Upper lobe of right lung (tissue), 1 donor: ENCODE results near the gene DOCK2. TPM values are rescaled to one million over a fixed set of nuclear protein-coding genes. Genes with fewer than 3 reads are reported as not detected.

Source experiments
- ATAC-seq: fragments of 200-7000 bp; cut with Tn5 transposase; one replicate; pipeline ENCODE4 v1.9.1; 2020; ENCODE audit warnings: mild to moderate bottlenecking, moderate library complexity
- DNase-seq: peaks from one replicate; pipeline ENCODE4 v3.0.0-alpha.2; 2020
- H3K27ac ChIP-seq: fragments of 200-600 bp; one replicate; pipeline ENCODE4 v1.8.0; 2022
- H3K27me3 ChIP-seq: fragments of 200-600 bp; one replicate; pipeline ENCODE4 v1.8.0; 2022; ENCODE audit warnings: mild to moderate bottlenecking
- H3K36me3 ChIP-seq: fragments of 200-600 bp; one replicate; pipeline ENCODE4 v1.8.0; 2022
- H3K4me1 ChIP-seq: fragments of 200-600 bp; one replicate; pipeline ENCODE4 v1.8.0; 2022
- H3K4me3 ChIP-seq: fragments of 200-600 bp; one replicate; pipeline ENCODE4 v1.8.0; 2022; ENCODE audit warnings: mild to moderate bottlenecking
- H3K9me3 ChIP-seq: fragments of 200-600 bp; one replicate; pipeline ENCODE4 v1.8.0; 2022
- CTCF ChIP-seq: fragments of 200-600 bp; IDR thresholded peaks from one replicate; pipeline ENCODE4 v1.8.0; 2022; ENCODE audit warnings: antibody characterized with exemption
- intact Hi-C: fragments of 100-400 bp; cut with DNase I; formaldehyde crosslinking; loops from one replicate; pipeline ENCODE4 v1.11.0; 2022
- total RNA-seq: library from RNA; stranded (reverse); fragmentation: NEBNext Ultra II Directional; extraction: Animal tissue kit (Norgen Biotek cat#: 25700); gene quantifications from one replicate; pipeline ENCODE4 v1.2.1, GENCODE V29; 2021
- donor health status: DM: no; HTN: yes; CAD: no; lungs with severe emphysema.

Gene DOCK2
- total RNA-seq, 1 donor from 2014 or later = 65.4 TPM

GRCh38 chr5:169836835-169837536 is 199.9 kb downstream of the DOCK2 start:
- no peak overlapping the region for H3K27ac ChIP-seq
- H3K9me3 ChIP-seq = no peaks in the 10 kb centered on the region
- no peak for ATAC-seq
- no peak for TF ChIP-seq CTCF
- no peaks in the 10 kb centered on the region for H3K27me3 ChIP-seq
- no peaks in the 10 kb centered on the region for H3K4me1 ChIP-seq
- intact Hi-C loops = no loop called here
- H3K36me3 ChIP-seq = no peaks in the 10 kb centered on the region
- no peak overlapping the region for H3K4me3 ChIP-seq
- DNase-seq = no peak

- ATAC-seq (no peak), DNase-seq (no peak)
- Histone ChIP-seq H3K36me3 (no peaks in the 10 kb centered on the region), H3K4me3 (no peak overlapping the region), H3K27ac (no peak overlapping the region), H3K9me3 (no peaks in the 10 kb centered on the region), H3K27me3 (no peaks in the 10 kb centered on the region), H3K4me1 (no peaks in the 10 kb centered on the region)
- intact Hi-C loops = no loop called here
- no peak for TF ChIP-seq CTCF
Observed at GRCh38 chr5:169837686-169838085, 200.6 kb downstream of the DOCK2 start.

GRCh38 chr5:169838688-169839087 is 201.6 kb downstream of the DOCK2 start:
- Histone ChIP-seq H3K27me3 (no peaks in the 10 kb centered on the region), H3K9me3 (no peaks in the 10 kb centered on the region), H3K4me3 (no peak overlapping the region), H3K4me1 (no peaks in the 10 kb centered on the region), H3K36me3 (no peaks in the 10 kb centered on the region), H3K27ac (no peak overlapping the region)
- intact Hi-C loops = no loop called here
- no peak for TF ChIP-seq CTCF
- DNase-seq = no peak
- ATAC-seq = no peak

- no peak for ATAC-seq
- no peak for TF ChIP-seq CTCF
Observed at GRCh38 chr5:169840405-169840804, 203.3 kb downstream of the DOCK2 start.

GRCh38 chr5:169842699-169843098 is 205.6 kb downstream of the DOCK2 start:
- no peaks in the 10 kb centered on the region for H3K4me1 ChIP-seq
- intact Hi-C loops = no loop called here
- no peak overlapping the region for H3K27ac ChIP-seq
- H3K36me3 ChIP-seq = no peaks in the 10 kb centered on the region
- no peak overlapping the region for H3K4me3 ChIP-seq
- no peaks in the 10 kb centered on the region for H3K9me3 ChIP-seq
- no peak for TF ChIP-seq CTCF
- ATAC-seq (no peak), DNase-seq (no peak)
- H3K27me3 ChIP-seq = no peaks in the 10 kb centered on the region

More at GRCh38 chr5:169840405-169840804, 203.3 kb downstream of the DOCK2 start:
- Histone ChIP-seq H3K27me3 (no peaks in the 10 kb centered on the region), H3K36me3 (no peaks in the 10 kb centered on the region), H3K9me3 (no peaks in the 10 kb centered on the region), H3K27ac (no peak overlapping the region), H3K4me1 (no peaks in the 10 kb centered on the region), H3K4me3 (no peak overlapping the region)
- no peak for DNase-seq
- intact Hi-C loops = no loop called here

GRCh38 chr5:169847519-169847918 is 210.4 kb downstream of the DOCK2 start:
- Histone ChIP-seq H3K4me1 (no peaks in the 10 kb centered on the region), H3K9me3 (peaks cover 5% of the 10 kb centered on the region), H3K4me3 (no peak overlapping the region), H3K27me3 (no peaks in the 10 kb centered on the region), H3K36me3 (no peaks in the 10 kb centered on the region), H3K27ac (no peak overlapping the region)
- TF ChIP-seq CTCF = no peak
- DNase-seq (no peak), ATAC-seq (no peak)
- intact Hi-C loops = no loop called here
